Brain microvascular endothelial cell (primary cell): ENCODE data around the gene PLA2G2A.

ENCODE experiments used
- DNase-seq: peaks from one replicate; pipeline ENCODE4 v3.0.0-alpha.2; 2020
- H3K27ac ChIP-seq: fragments of 250-450 bp; sonication (Bioruptor Pico); 2 replicates; pipeline ENCODE4 v1.5.1; 2020; ENCODE audit warnings: mild to moderate bottlenecking, moderate library complexity
- H3K27me3 ChIP-seq: fragments of 250-450 bp; sonication (Bioruptor Pico); replicated peaks from 2 replicates; pipeline ENCODE4 v1.5.1; 2020; ENCODE audit warnings: mild to moderate bottlenecking
- H3K36me3 ChIP-seq: fragments of 250-450 bp; sonication (Bioruptor Pico); replicated peaks from 2 replicates; pipeline ENCODE4 v1.5.1; 2020; ENCODE audit warnings: mild to moderate bottlenecking
- H3K4me3 ChIP-seq: 2 replicates; pipeline ENCODE4 v1.5.1; 2011; ENCODE audit warnings: low read depth, mild to moderate bottlenecking, control low read depth, low read length, moderate library complexity
- in situ Hi-C: cut with HindIII; loops from 2 replicates; pipeline ENCODE4 v1.10.0; 2017; ENCODE audit warnings: low sequenced_read_pairs, low pct_ligation_motif_present
- TF ChIP-seq, protein P1 (sequence below): IDR thresholded peaks from 2 replicates; pipeline ENCODE4 v1.5.1; 2011; ENCODE audit warnings: low read depth, mild to moderate bottlenecking, moderate library complexity, low read length, control low read depth, inconsistent platforms; ENCODE audit errors: missing control alignments

The PLA2G2A gene

DNA sequence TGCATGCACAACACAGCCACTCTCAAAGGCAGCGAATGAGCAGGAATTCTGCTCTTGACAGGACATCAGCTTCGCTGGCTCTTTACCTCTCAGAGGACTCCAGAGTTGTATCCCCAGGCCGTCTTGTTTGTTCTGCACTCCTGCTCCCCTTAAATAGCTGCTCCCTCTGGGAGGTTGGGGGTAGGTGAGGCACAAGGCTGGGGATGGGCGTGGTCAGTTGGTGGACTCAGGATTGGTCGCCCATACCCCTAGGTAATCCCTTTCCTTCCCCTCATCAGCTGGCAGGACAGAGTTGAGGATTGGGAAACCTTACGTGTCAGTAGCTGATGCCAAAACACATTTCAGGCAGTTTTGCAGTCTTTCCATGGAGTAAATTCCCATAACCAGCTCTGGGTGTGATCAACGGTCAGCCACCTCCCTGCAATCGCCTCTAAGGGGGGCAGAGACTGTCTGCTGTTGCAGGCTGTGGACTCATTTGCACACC is at the start of gene PLA2G2A:
Gene PLA2G2A, minus strand, starts transcription at position 125 of the 484 bp plus-strand sequence. CDS start 845 bp downstream, outside the sequence.
- in situ Hi-C loops = no loop called here
- no peaks in the 10 kb centered on the region for H3K36me3 ChIP-seq
- TF ChIP-seq, protein P1, sequence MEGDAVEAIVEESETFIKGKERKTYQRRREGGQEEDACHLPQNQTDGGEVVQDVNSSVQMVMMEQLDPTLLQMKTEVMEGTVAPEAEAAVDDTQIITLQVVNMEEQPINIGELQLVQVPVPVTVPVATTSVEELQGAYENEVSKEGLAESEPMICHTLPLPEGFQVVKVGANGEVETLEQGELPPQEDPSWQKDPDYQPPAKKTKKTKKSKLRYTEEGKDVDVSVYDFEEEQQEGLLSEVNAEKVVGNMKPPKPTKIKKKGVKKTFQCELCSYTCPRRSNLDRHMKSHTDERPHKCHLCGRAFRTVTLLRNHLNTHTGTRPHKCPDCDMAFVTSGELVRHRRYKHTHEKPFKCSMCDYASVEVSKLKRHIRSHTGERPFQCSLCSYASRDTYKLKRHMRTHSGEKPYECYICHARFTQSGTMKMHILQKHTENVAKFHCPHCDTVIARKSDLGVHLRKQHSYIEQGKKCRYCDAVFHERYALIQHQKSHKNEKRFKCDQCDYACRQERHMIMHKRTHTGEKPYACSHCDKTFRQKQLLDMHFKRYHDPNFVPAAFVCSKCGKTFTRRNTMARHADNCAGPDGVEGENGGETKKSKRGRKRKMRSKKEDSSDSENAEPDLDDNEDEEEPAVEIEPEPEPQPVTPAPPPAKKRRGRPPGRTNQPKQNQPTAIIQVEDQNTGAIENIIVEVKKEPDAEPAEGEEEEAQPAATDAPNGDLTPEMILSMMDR = no peak
- DNase-seq = no peak
- H3K27ac ChIP-seq = no peak within 1 kb of the TSS
- H3K4me3 ChIP-seq = no peak within 1 kb of the TSS
- H3K27me3 ChIP-seq = peaks cover 3% of the 10 kb centered on the region

GRCh38 chr1:20028726-20029125 is 49.3 kb upstream of the PLA2G2A start:
- TF ChIP-seq, protein P1 = no peak
- in situ Hi-C loops = no loop called here
- H3K27ac ChIP-seq = no peak overlapping the region

GRCh38 chr1:20028125-20028524 is 48.7 kb upstream of the PLA2G2A start:
- TF ChIP-seq, protein P1 = no peak
- Histone ChIP-seq H3K36me3 (no peaks in the 10 kb centered on the region), H3K27me3 (no peaks in the 10 kb centered on the region), H3K27ac (no peak overlapping the region), H3K4me3 (no peak overlapping the region)
- DNase-seq = no peak
- in situ Hi-C loops = no loop called here

More at GRCh38 chr1:20028726-20029125, 49.3 kb upstream of the PLA2G2A start:
- Histone ChIP-seq H3K27me3 (no peaks in the 10 kb centered on the region), H3K4me3 (no peak overlapping the region), H3K36me3 (no peaks in the 10 kb centered on the region)
- DNase-seq = no peak

DNA sequence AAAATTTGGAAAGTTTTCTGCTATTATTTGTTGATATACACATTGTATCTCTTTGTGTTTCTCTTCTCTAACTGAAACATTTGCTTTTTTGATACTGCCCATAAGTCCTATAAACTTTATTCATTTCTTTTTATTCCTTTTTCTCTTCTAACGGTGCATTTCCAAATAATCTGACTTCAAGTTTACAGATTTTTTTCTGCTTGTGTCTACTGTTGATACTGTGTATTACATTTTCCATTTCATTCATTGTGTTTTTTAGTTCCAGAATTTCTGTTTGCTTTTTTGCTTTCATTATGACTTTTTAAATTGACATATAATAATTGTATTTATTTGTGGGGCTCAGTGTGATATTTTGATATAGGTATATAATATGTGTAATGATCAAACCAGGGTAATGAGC is 38.3 kb upstream of the PLA2G2A start:
- H3K27me3 ChIP-seq = no peaks in the 10 kb centered on the region
- no peak overlapping the region for H3K4me3 ChIP-seq
- in situ Hi-C loops = no loop called here
- TF ChIP-seq, protein P1 = no peak
- no peaks in the 10 kb centered on the region for H3K36me3 ChIP-seq
- no peak overlapping the region for H3K27ac ChIP-seq
- DNase-seq = no peak

- DNase-seq = no peak
- Histone ChIP-seq H3K4me3 (no peak overlapping the region), H3K36me3 (no peaks in the 10 kb centered on the region), H3K27ac (no peak overlapping the region), H3K27me3 (no peaks in the 10 kb centered on the region)
- TF ChIP-seq, protein P1 = no peak
- in situ Hi-C loops = no loop called here
Observed at GRCh38 chr1:20014153-20014552, 34.7 kb upstream of the PLA2G2A start.

DNA sequence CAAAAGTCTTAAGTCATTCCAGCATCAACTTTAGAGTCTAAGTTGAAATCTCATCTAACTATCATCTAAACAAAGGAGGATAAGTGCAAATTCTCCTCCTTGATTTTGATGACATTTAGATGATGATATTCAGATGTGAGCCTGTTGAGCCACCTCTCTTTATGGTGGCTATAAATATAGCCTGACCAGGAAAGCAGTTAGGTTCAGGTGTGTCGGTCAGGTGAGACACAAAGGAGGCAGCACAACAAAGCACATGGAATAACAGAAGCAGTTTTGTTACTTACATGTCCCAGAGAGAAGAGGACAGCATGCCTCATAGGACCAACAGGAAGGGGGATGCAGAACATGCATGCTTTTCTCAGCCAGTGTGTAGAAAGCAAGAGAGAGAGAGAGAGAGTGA is 30.6 kb upstream of the PLA2G2A start:
- no peak overlapping the region for H3K4me3 ChIP-seq
- H3K27ac ChIP-seq = no peak overlapping the region
- no peaks in the 10 kb centered on the region for H3K36me3 ChIP-seq
- no peaks in the 10 kb centered on the region for H3K27me3 ChIP-seq
- in situ Hi-C loops = no loop called here
- TF ChIP-seq, protein P1 = no peak
- no peak for DNase-seq
